ENCODE results near the gene MDM1. TPM values are rescaled to one million over a fixed set of nuclear protein-coding genes. Genes with fewer than 3 reads are reported as not detected.

Gene MDM1
- total RNA-seq, 4 donors from 2014 or later: 5.2 to 46.2 (median 14.5) TPM

GRCh38 chr12:68359674-68360073, 27.5 kb upstream of the MDM1 start:
- peaks cover 0 to 10% (median 2%) of the 10 kb centered on the region in 4 donors for H3K4me1 ChIP-seq
- H3K9me3 ChIP-seq: no peaks in the 10 kb centered on the region
- no peak for TF ChIP-seq POLR2A (IDR thresholded peaks at IDR 0.05)
- no peak for TF ChIP-seq CTCF (IDR thresholded peaks at IDR 0.05)
- H3K36me3 ChIP-seq: no peaks in the 10 kb centered on the region
- no peak for DNase-seq
- peak overlapping the region in 2 of 4 donors; percentile 44 to 68 for H3K27ac ChIP-seq
- no peaks in the 10 kb centered on the region for H3K27me3 ChIP-seq
- no peak overlapping the region for H3K4me3 ChIP-seq

- peak overlapping the region; percentile 5 to 68 (median 46) for H3K27ac ChIP-seq
- no peaks in the 10 kb centered on the region for H3K9me3 ChIP-seq
- H3K27me3 ChIP-seq: no peaks in the 10 kb centered on the region
- TF ChIP-seq POLR2A (IDR thresholded peaks at IDR 0.05): no peak
- TF ChIP-seq CTCF (IDR thresholded peaks at IDR 0.05): peak; percentile 39 to 82 (median 72)
- no peaks in the 10 kb centered on the region for H3K36me3 ChIP-seq
- no peak overlapping the region for H3K4me3 ChIP-seq
- H3K4me1 ChIP-seq: peaks cover 0 to 5% (median 0%) of the 10 kb centered on the region in 4 donors
- DNase-seq: peak in 2 of 3 donors; percentile 56 to 82
These were observed 26.6 kb upstream of the MDM1 start for GRCh38 chr12:68358532-68359485.

GRCh38 chr12:68356986-68357385, 24.8 kb upstream of the MDM1 start:
- Histone ChIP-seq H3K9me3 (no peaks in the 10 kb centered on the region), H3K27me3 (no peaks in the 10 kb centered on the region)
- DNase-seq: no peak

GRCh38 chr12:68356060-68356695, 24.0 kb upstream of the MDM1 start:
- TF ChIP-seq POLR2A (IDR thresholded peaks at IDR 0.05): no peak
- TF ChIP-seq CTCF (IDR thresholded peaks at IDR 0.05): no peak
- Histone ChIP-seq H3K4me1 (peaks cover 0 to 5% (median 0%) of the 10 kb centered on the region in 4 donors), H3K9me3 (no peaks in the 10 kb centered on the region), H3K27ac (no peak overlapping the region), H3K4me3 (no peak overlapping the region), H3K27me3 (no peaks in the 10 kb centered on the region), H3K36me3 (no peaks in the 10 kb centered on the region)
- no peak for DNase-seq

More at GRCh38 chr12:68356986-68357385, 24.8 kb upstream of the MDM1 start:
- Histone ChIP-seq H3K27ac (no peak overlapping the region), H3K36me3 (no peaks in the 10 kb centered on the region), H3K4me3 (no peak overlapping the region), H3K4me1 (peaks cover 0 to 5% (median 0%) of the 10 kb centered on the region in 4 donors)
- TF ChIP-seq CTCF (IDR thresholded peaks at IDR 0.05): no peak
- TF ChIP-seq POLR2A (IDR thresholded peaks at IDR 0.05): no peak

- H3K27me3 ChIP-seq: no peaks in the 10 kb centered on the region
- TF ChIP-seq CTCF (IDR thresholded peaks at IDR 0.05) (no peak), POLR2A (IDR thresholded peaks at IDR 0.05) (no peak)
- no peaks in the 10 kb centered on the region for H3K36me3 ChIP-seq
- no peaks in the 10 kb centered on the region for H3K9me3 ChIP-seq
- H3K4me1 ChIP-seq: peaks cover 0 to 5% (median 0%) of the 10 kb centered on the region in 4 donors
- H3K27ac ChIP-seq: no peak overlapping the region
- DNase-seq: no peak
- H3K4me3 ChIP-seq: no peak overlapping the region
These were observed 22.9 kb upstream of the MDM1 start for GRCh38 chr12:68354977-68355541.
